ENCODE measurements around the gene IGDCC3.

The IGDCC3 gene

GRCh38 chr15:65292938-65293518 lies 84.8 kb downstream of the IGDCC3 start:
- H3K4me3 ChIP-seq (ENCODE audit: low read depth in 1 of 2, low read length in 2 of 2), result no peak overlapping the region
- H3K9me3 ChIP-seq (ENCODE audit: insufficient read depth, low read length, severe bottlenecking), result no peaks in the 10 kb centered on the region
- H2AFZ ChIP-seq (ENCODE audit: low read depth, low read length), result no peak overlapping the region
- DNase-seq (no peak), ATAC-seq (ENCODE audit: insufficient read depth, low read depth) (no peak)
- no peak overlapping the region for H3K9ac ChIP-seq (ENCODE audit: low read depth, low read length)
- H3K4me2 ChIP-seq (ENCODE audit: insufficient read depth, low read length), result no peak overlapping the region
- no peak overlapping the region for H3K27ac ChIP-seq (ENCODE audit: low read length)
- H4K20me1 ChIP-seq (ENCODE audit: insufficient read depth, low read length), result no peaks in the 10 kb centered on the region
- peaks cover 22% of the 10 kb centered on the region for H3K4me1 ChIP-seq (ENCODE audit: insufficient read depth, low read length)
- TF ChIP-seq, protein P1, sequence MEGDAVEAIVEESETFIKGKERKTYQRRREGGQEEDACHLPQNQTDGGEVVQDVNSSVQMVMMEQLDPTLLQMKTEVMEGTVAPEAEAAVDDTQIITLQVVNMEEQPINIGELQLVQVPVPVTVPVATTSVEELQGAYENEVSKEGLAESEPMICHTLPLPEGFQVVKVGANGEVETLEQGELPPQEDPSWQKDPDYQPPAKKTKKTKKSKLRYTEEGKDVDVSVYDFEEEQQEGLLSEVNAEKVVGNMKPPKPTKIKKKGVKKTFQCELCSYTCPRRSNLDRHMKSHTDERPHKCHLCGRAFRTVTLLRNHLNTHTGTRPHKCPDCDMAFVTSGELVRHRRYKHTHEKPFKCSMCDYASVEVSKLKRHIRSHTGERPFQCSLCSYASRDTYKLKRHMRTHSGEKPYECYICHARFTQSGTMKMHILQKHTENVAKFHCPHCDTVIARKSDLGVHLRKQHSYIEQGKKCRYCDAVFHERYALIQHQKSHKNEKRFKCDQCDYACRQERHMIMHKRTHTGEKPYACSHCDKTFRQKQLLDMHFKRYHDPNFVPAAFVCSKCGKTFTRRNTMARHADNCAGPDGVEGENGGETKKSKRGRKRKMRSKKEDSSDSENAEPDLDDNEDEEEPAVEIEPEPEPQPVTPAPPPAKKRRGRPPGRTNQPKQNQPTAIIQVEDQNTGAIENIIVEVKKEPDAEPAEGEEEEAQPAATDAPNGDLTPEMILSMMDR (IDR thresholded peaks at IDR 0.05; ENCODE audit: borderline replicate concordance, extremely low read depth, low read length, poor library complexity, severe bottlenecking), result no peak
- no peak for TF ChIP-seq EZH2 (IDR thresholded peaks at IDR 0.05; ENCODE audit: borderline replicate concordance, low read depth, low read length, severe bottlenecking)
- peaks cover 3% of the 10 kb centered on the region for H3K79me2 ChIP-seq (ENCODE audit: insufficient read depth, low read length)
- no peaks in the 10 kb centered on the region for H3K27me3 ChIP-seq (ENCODE audit: insufficient read depth, low read length, poor library complexity)
- no peaks in the 10 kb centered on the region for H3K36me3 ChIP-seq (ENCODE audit: insufficient read depth, low read length)

DNA sequence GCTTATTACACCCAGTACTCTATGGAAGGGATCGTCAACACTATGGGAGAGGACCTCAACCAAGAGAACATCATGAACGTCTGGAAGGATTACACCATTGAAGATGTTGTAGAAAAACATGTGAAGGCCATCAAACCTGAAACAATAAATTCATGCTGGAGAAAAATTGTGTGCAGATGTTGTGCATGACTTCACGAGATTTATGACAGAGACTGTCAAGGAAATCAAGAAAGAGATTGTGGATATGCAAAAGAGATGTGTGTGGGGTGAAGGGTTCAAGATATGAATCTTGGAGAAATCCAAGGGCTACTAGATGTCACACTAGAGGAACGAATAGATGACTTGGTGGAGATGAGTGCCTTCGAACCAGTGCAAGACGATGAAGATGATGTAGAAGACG lies 87.6 kb downstream of the IGDCC3 start:
- H3K36me3 ChIP-seq (ENCODE audit: insufficient read depth, low read length), result no peaks in the 10 kb centered on the region; the same call in 1 of the 2 replicates
- ATAC-seq (ENCODE audit: insufficient read depth, low read depth) (no peak), DNase-seq (no peak)
- H3K79me2 ChIP-seq (ENCODE audit: insufficient read depth, low read length), result peaks cover 12% of the 10 kb centered on the region
- no peak overlapping the region for H3K4me2 ChIP-seq (ENCODE audit: insufficient read depth, low read length)
- H4K20me1 ChIP-seq (ENCODE audit: insufficient read depth, low read length), result no peaks in the 10 kb centered on the region
- no peak overlapping the region for H2AFZ ChIP-seq (ENCODE audit: low read depth, low read length)
- peaks cover 21% of the 10 kb centered on the region for H3K4me1 ChIP-seq (ENCODE audit: insufficient read depth, low read length)
- H3K4me3 ChIP-seq (ENCODE audit: low read depth in 1 of 2, low read length in 2 of 2), result no peak overlapping the region
- no peaks in the 10 kb centered on the region for H3K9me3 ChIP-seq (ENCODE audit: insufficient read depth, low read length, severe bottlenecking)
- H3K9ac ChIP-seq (ENCODE audit: low read depth, low read length), result no peak overlapping the region
- no peak for TF ChIP-seq EZH2 (IDR thresholded peaks at IDR 0.05; ENCODE audit: borderline replicate concordance, low read depth, low read length, severe bottlenecking)
- TF ChIP-seq, protein P1 (IDR thresholded peaks at IDR 0.05; ENCODE audit: borderline replicate concordance, extremely low read depth, low read length, poor library complexity, severe bottlenecking), result no peak
- H3K27ac ChIP-seq (ENCODE audit: low read length), result no peak overlapping the region
- H3K27me3 ChIP-seq (ENCODE audit: insufficient read depth, low read length, poor library complexity), result no peaks in the 10 kb centered on the region

- no peaks in the 10 kb centered on the region for H3K9me3 ChIP-seq (ENCODE audit: insufficient read depth, low read length, severe bottlenecking)
- TF ChIP-seq, protein P1 (IDR thresholded peaks at IDR 0.05; ENCODE audit: borderline replicate concordance, extremely low read depth, low read length, poor library complexity, severe bottlenecking), result no peak
- no peak for TF ChIP-seq EZH2 (IDR thresholded peaks at IDR 0.05; ENCODE audit: borderline replicate concordance, low read depth, low read length, severe bottlenecking)
- no peak overlapping the region for H3K27ac ChIP-seq (ENCODE audit: low read length)
- H3K9ac ChIP-seq (ENCODE audit: low read depth, low read length), result no peak overlapping the region
- no peak overlapping the region for H3K4me2 ChIP-seq (ENCODE audit: insufficient read depth, low read length)
- H3K4me3 ChIP-seq (ENCODE audit: low read depth in 1 of 2, low read length in 2 of 2), result no peak overlapping the region
- H3K36me3 ChIP-seq (ENCODE audit: insufficient read depth, low read length), result no peaks in the 10 kb centered on the region; the same call in 1 of the 2 replicates
- H3K79me2 ChIP-seq (ENCODE audit: insufficient read depth, low read length), result peaks cover 17% of the 10 kb centered on the region
- H3K27me3 ChIP-seq (ENCODE audit: insufficient read depth, low read length, poor library complexity), result no peaks in the 10 kb centered on the region
- H2AFZ ChIP-seq (ENCODE audit: low read depth, low read length), result no peak overlapping the region
- no peak for DNase-seq
- no peak for ATAC-seq (ENCODE audit: insufficient read depth, low read depth)
- H4K20me1 ChIP-seq (ENCODE audit: insufficient read depth, low read length), result no peaks in the 10 kb centered on the region
- peaks cover 30% of the 10 kb centered on the region for H3K4me1 ChIP-seq (ENCODE audit: insufficient read depth, low read length)
Measured at GRCh38 chr15:65289261-65289854, 88.4 kb downstream of the IGDCC3 start.
